Erythroblast (primary cell): Measurements from ENCODE around the gene RERE.

Source experiments
- GATA1 ChIP-seq: IDR thresholded peaks from 2 replicates; pipeline ENCODE4 v1.6.1; 2011; ENCODE audit warnings: low read depth, mild to moderate bottlenecking, control low read depth, low read length, moderate library complexity
- POLR2A ChIP-seq: IDR thresholded peaks from 2 replicates; pipeline ENCODE4 v1.6.1; 2011; ENCODE audit warnings: mild to moderate bottlenecking, low read length

GRCh38 chr1:8342325-8342724 lies 475.1 kb downstream of the RERE start:
- TF ChIP-seq POLR2A = no peak
- TF ChIP-seq GATA1 = no peak
